Loucy (cell line): ENCODE results near the gene RALGAPA1.

Experiments
- H2AFZ ChIP-seq: fragments of 200-600 bp; sonication (generic); 2 replicates; pipeline ENCODE4 v1.6.0; 2016; ENCODE audit warnings: antibody characterized with exemption, mild to moderate bottlenecking, low read length, moderate library complexity
- H3F3A ChIP-seq: fragments of 200-600 bp; 2 replicates; pipeline ENCODE4 v1.6.0; 2016; ENCODE audit warnings: antibody characterized with exemption, low read depth, mild to moderate bottlenecking
- H3K27me3 ChIP-seq: fragments of 200-600 bp; sonication (generic); 2 replicates; pipeline ENCODE4 v1.6.1; 2014; ENCODE audit warnings: low read length, mild to moderate bottlenecking; ENCODE audit not compliant: insufficient read depth, poor library complexity, severe bottlenecking
- H3K36me3 ChIP-seq: fragments of 200-600 bp; sonication (generic); 2 replicates; pipeline ENCODE4 v1.6.1; 2016; ENCODE audit warnings: low read length; ENCODE audit not compliant: insufficient read depth
- H3K4me1 ChIP-seq: fragments of 200-600 bp; sonication (generic); 2 replicates; pipeline ENCODE4 v1.5.1; 2014; ENCODE audit warnings: low read length, mild to moderate bottlenecking; ENCODE audit not compliant: insufficient read depth, poor library complexity, severe bottlenecking
- H3K4me2 ChIP-seq: fragments of 200-600 bp; sonication (generic); 2 replicates; pipeline ENCODE4 v1.6.0; 2014; ENCODE audit warnings: antibody characterized with exemption, low read length, low read depth, mild to moderate bottlenecking; ENCODE audit not compliant: poor library complexity, severe bottlenecking
- H3K4me3 ChIP-seq: fragments of 200-600 bp; sonication (generic); 2 replicates; pipeline ENCODE4 v1.5.1; 2014; ENCODE audit warnings: low read length, mild to moderate bottlenecking, mixed read lengths; ENCODE audit not compliant: poor library complexity, severe bottlenecking
- H3K79me2 ChIP-seq: fragments of 200-600 bp; sonication (generic); 2 replicates; pipeline ENCODE4 v1.6.1; 2014; ENCODE audit warnings: low read length; ENCODE audit not compliant: insufficient read depth
- H3K9ac ChIP-seq: fragments of 200-600 bp; sonication (generic); 2 replicates; pipeline ENCODE4 v1.6.0; 2014; ENCODE audit warnings: mild to moderate bottlenecking, low read depth, low read length, moderate library complexity; ENCODE audit not compliant: poor library complexity, severe bottlenecking
- H3K9me2 ChIP-seq: fragments of 200-600 bp; sonication (generic); replicated peaks from 2 replicates; pipeline ENCODE4 v1.6.1; 2016; ENCODE audit warnings: low read depth, low read length, mixed read lengths
- H3K9me3 ChIP-seq: fragments of 200-600 bp; sonication (generic); 2 replicates; pipeline ENCODE4 v1.6.1; 2014; ENCODE audit warnings: mild to moderate bottlenecking, antibody characterized with exemption, low read length, low read depth; ENCODE audit not compliant: insufficient read depth
- H4K20me1 ChIP-seq: fragments of 200-600 bp; sonication (generic); 2 replicates; pipeline ENCODE4 v1.6.0; 2014; ENCODE audit warnings: antibody characterized with exemption, low read length, mild to moderate bottlenecking; ENCODE audit not compliant: insufficient read depth, poor library complexity, severe bottlenecking
- CTCF ChIP-seq: fragments of 200-600 bp; sonication (generic); conservative IDR thresholded peaks from 2 replicates; pipeline ENCODE4 v1.5.1; 2014; ENCODE audit warnings: mild to moderate bottlenecking, antibody characterized with exemption, low read length
- EZH2phosphoT487 ChIP-seq: fragments of 200-600 bp; IDR thresholded peaks from 2 replicates; pipeline ENCODE4 v1.6.1; 2018; ENCODE audit warnings: antibody characterized with exemption, mild to moderate bottlenecking, moderate library complexity, borderline replicate concordance

Gene RALGAPA1

GRCh38 chr14:35704793-35705493, 104.2 kb downstream of the RALGAPA1 start:
- H4K20me1 ChIP-seq = no peaks in the 10 kb centered on the region
- no peak overlapping the region for H2AFZ ChIP-seq
- H3K9me3 ChIP-seq = no peaks in the 10 kb centered on the region
- H3K79me2 ChIP-seq = no peaks in the 10 kb centered on the region
- no peak overlapping the region for H3K4me3 ChIP-seq
- H3K4me2 ChIP-seq = no peak overlapping the region
- H3K9ac ChIP-seq = no peak overlapping the region
- 0 out of 2 replicates have a peak, but pooled peaks cover 7% of the 10 kb centered on the region for H3K36me3 ChIP-seq
- no peaks in the 10 kb centered on the region for H3K9me2 ChIP-seq
- H3K27me3 ChIP-seq = no peaks in the 10 kb centered on the region
- no peaks in the 10 kb centered on the region for H3F3A ChIP-seq
- no peak for TF ChIP-seq CTCF
- no peak for TF ChIP-seq EZH2phosphoT487
- peaks cover 3% of the 10 kb centered on the region for H3K4me1 ChIP-seq

- no peaks in the 10 kb centered on the region for H3K9me2 ChIP-seq
- TF ChIP-seq CTCF (no peak), EZH2phosphoT487 (no peak)
- no peak overlapping the region for H3K4me2 ChIP-seq
- H3K9me3 ChIP-seq = no peaks in the 10 kb centered on the region
- H3K9ac ChIP-seq = no peak overlapping the region
- H3K79me2 ChIP-seq = no peaks in the 10 kb centered on the region
- H3K27me3 ChIP-seq = no peaks in the 10 kb centered on the region
- no peak overlapping the region for H2AFZ ChIP-seq
- H3K36me3 ChIP-seq = no peaks in the 10 kb centered on the region
- H4K20me1 ChIP-seq = no peaks in the 10 kb centered on the region
- H3K4me3 ChIP-seq = no peak overlapping the region
- peaks cover 4% of the 10 kb centered on the region for H3F3A ChIP-seq
- peaks cover 21% of the 10 kb centered on the region for H3K4me1 ChIP-seq
Observed at GRCh38 chr14:35701531-35701930, 107.6 kb downstream of the RALGAPA1 start.

GRCh38 chr14:35699791-35700444, 109.2 kb downstream of the RALGAPA1 start:
- Histone ChIP-seq H3F3A (peaks cover 15% of the 10 kb centered on the region), H3K9me2 (no peaks in the 10 kb centered on the region)
- no peak for TF ChIP-seq EZH2phosphoT487
- no peak for TF ChIP-seq CTCF

More at GRCh38 chr14:35699791-35700444, 109.2 kb downstream of the RALGAPA1 start:
- Histone ChIP-seq H3K4me1 (peaks cover 37% of the 10 kb centered on the region), H4K20me1 (no peaks in the 10 kb centered on the region), H3K9me3 (no peaks in the 10 kb centered on the region), H2AFZ (no peak overlapping the region), H3K4me2 (no peak overlapping the region), H3K9ac (no peak overlapping the region), H3K79me2 (no peaks in the 10 kb centered on the region), H3K36me3 (no peaks in the 10 kb centered on the region), H3K27me3 (no peaks in the 10 kb centered on the region), H3K4me3 (no peak overlapping the region)
